ENCODE results near the gene SND1. TPM values are rescaled to one million over a fixed set of nuclear protein-coding genes. Genes with fewer than 3 reads are reported as not detected.

SND1 gene
- total RNA-seq, 1 experiment from 2014 or later = 274 TPM

GRCh38 chr7:127949769-127950222, 297.8 kb downstream of the SND1 start:
- no peak overlapping the region for H3K27ac Mint-ChIP-seq (ENCODE audit: unreplicated experiment)
- Histone ChIP-seq H3K27me3 (replicated peaks; ENCODE audit: control insufficient read depth, insufficient read depth, low read length) (no peaks in the 10 kb centered on the region), H3K4me1 (peaks cover 9% of the 10 kb centered on the region; the same call in 1 of the 2 replicates), H3K4me3 (ENCODE audit: low read depth, low read length) (no peak overlapping the region), H3K36me3 (ENCODE audit: control insufficient read depth, insufficient read depth, low read length) (peaks cover 2% of the 10 kb centered on the region; the same call in 1 of the 2 replicates), H3K9me3 (no peaks in the 10 kb centered on the region)
- peaks cover 12% of the 10 kb centered on the region for H3K4me1 Mint-ChIP-seq (ENCODE audit: low read depth, unreplicated experiment)
- H3K36me3 Mint-ChIP-seq (ENCODE audit: insufficient read depth, unreplicated experiment) = peaks cover 30% of the 10 kb centered on the region
- no peaks in the 10 kb centered on the region for H3K9me3 Mint-ChIP-seq (ENCODE audit: unreplicated experiment)
- BruUV-seq (replicated peaks) = no TSS peak
- H3K4me3 Mint-ChIP-seq (ENCODE audit: unreplicated experiment) = no peak overlapping the region
- TF ChIP-seq CTCF (IDR thresholded peaks at IDR 0.05; ENCODE audit: insufficient read depth in 1 of 2, low read depth in 1 of 2, low read length in 1 of 2, severe bottlenecking in 1 of 2, unreplicated experiment in 1 of 2) = no peak
- no peak for DNase-seq
- POLR2A ChIA-PET = no interaction called here
- intact Hi-C loops (cut with micrococcal nuclease; ENCODE audit: unreplicated experiment) = loop anchor here (10.0 kb wide), 1 partner anchor 245 kb away; no protein-coding TSS in a partner anchor
- H3K27me3 Mint-ChIP-seq (ENCODE audit: insufficient read depth, unreplicated experiment) = no peaks in the 10 kb centered on the region
- CTCF ChIA-PET = no interaction called here

DNA sequence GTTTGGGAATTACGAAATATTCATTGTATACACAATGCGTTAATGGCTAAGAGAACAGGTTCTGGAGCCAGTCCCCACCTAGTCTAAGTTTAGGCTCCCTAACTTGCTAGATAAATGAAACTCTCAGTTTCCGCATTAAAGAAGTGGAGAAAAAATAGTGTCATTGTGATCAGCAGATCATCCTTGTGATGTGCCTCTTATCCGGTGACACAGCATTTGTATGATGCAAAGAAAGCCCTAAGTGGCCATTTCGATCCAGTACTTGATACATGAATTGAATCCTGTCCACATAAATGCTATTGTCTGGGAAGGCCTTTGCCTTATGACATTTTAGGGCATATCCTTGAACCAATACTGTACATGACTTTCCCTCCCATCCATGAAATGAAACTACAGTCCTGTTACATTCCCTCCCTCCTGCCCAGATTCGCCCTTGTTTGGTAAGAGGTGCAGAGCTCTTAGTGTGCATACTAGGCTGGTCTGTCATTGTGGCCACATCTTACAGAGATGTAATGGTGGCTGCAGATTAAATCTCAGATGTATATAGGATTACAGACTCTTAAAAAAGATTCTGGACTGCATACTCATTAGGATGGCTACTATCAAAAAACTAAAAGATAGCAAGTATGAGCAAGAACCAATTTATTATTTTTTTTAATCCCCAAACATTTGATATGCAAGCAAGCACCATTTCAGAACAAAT, 298.4 kb downstream of the SND1 start:
- intact Hi-C loops (cut with micrococcal nuclease; ENCODE audit: unreplicated experiment) = no loop called here
- ChIA-PET CTCF (no interaction called here), POLR2A (no interaction called here)
- Mint-ChIP-seq H3K4me1 (ENCODE audit: low read depth, unreplicated experiment) (peaks cover 12% of the 10 kb centered on the region), H3K4me3 (ENCODE audit: unreplicated experiment) (no peak overlapping the region), H3K36me3 (ENCODE audit: insufficient read depth, unreplicated experiment) (peaks cover 26% of the 10 kb centered on the region), H3K9me3 (ENCODE audit: unreplicated experiment) (no peaks in the 10 kb centered on the region), H3K27ac (ENCODE audit: unreplicated experiment) (no peak overlapping the region), H3K27me3 (ENCODE audit: insufficient read depth, unreplicated experiment) (no peaks in the 10 kb centered on the region)
- TF ChIP-seq CTCF (IDR thresholded peaks at IDR 0.05; ENCODE audit: insufficient read depth in 1 of 2, low read depth in 1 of 2, low read length in 1 of 2, severe bottlenecking in 1 of 2, unreplicated experiment in 1 of 2) = no peak
- no TSS peak for BruUV-seq (replicated peaks)
- no peak for DNase-seq
- peaks cover 2% of the 10 kb centered on the region for H3K36me3 ChIP-seq (ENCODE audit: control insufficient read depth, insufficient read depth, low read length)
- peaks cover 9% of the 10 kb centered on the region; the same call in 1 of the 2 replicates for H3K4me1 ChIP-seq
- H3K27me3 ChIP-seq (replicated peaks; ENCODE audit: control insufficient read depth, insufficient read depth, low read length) = no peaks in the 10 kb centered on the region
- no peaks in the 10 kb centered on the region for H3K9me3 ChIP-seq
- no peak overlapping the region for H3K4me3 ChIP-seq (ENCODE audit: low read depth, low read length)

DNA sequence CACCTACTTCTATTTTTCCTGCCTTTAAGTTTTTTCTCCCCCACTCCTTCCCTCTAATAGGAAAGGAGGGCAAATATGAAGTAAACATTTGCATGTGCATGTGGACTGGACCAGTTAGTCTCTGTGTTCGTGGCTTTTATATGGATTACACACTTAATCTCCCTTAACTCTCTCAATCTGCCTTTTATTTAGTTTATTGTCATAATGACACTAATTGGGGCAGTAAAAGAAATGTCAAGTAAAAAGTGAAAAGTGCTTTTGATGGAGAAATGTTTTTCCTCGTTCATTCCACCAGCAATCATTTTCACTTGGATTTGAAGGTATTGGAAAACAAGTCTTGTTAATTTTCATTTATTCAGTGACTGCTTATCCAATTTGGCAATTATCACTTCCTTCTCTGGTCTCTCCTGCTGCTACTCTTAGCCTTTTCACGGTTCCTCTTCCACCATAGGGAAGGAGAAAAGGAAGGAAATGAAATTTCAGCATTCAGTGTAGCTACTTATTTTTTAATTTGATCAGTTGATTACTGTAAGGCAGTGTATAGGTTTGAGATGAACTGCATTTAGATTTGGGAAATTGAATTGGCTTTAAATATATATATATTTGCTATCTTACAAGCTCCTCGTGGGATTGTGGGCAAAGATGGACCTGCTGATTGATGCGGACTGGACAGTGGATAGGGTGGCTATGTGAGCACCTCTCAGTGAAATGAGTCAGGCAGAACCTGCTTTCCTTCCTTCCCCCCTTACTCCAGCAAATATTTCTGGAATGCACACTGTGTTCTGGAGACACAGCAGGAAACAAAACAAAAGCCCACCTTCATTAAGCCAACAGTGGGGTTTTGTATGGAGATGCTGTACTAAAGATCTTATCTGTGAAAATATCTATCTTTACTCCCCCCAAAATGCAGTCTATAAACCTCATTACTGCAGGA, 301.7 kb downstream of the SND1 start:
- no peak for TF ChIP-seq CTCF (IDR thresholded peaks at IDR 0.05; ENCODE audit: insufficient read depth in 1 of 2, low read depth in 1 of 2, low read length in 1 of 2, severe bottlenecking in 1 of 2, unreplicated experiment in 1 of 2)
- peaks cover 26% of the 10 kb centered on the region for H3K36me3 Mint-ChIP-seq (ENCODE audit: insufficient read depth, unreplicated experiment)
- H3K4me1 ChIP-seq = 0 out of 2 replicates have a peak, but pooled peaks cover 5% of the 10 kb centered on the region
- no peaks in the 10 kb centered on the region for H3K27me3 ChIP-seq (replicated peaks; ENCODE audit: control insufficient read depth, insufficient read depth, low read length)
- ChIA-PET CTCF (no interaction called here), POLR2A (no interaction called here)
- no peaks in the 10 kb centered on the region for H3K9me3 Mint-ChIP-seq (ENCODE audit: unreplicated experiment)
- H3K4me1 Mint-ChIP-seq (ENCODE audit: low read depth, unreplicated experiment) = peaks cover 12% of the 10 kb centered on the region
- intact Hi-C loops (cut with micrococcal nuclease; ENCODE audit: unreplicated experiment) = no loop called here
- no peaks in the 10 kb centered on the region for H3K27me3 Mint-ChIP-seq (ENCODE audit: insufficient read depth, unreplicated experiment)
- peaks cover 2% of the 10 kb centered on the region for H3K36me3 ChIP-seq (ENCODE audit: control insufficient read depth, insufficient read depth, low read length)
- no peak overlapping the region for H3K27ac Mint-ChIP-seq (ENCODE audit: unreplicated experiment)
- no peaks in the 10 kb centered on the region for H3K9me3 ChIP-seq
- H3K4me3 ChIP-seq (ENCODE audit: low read depth, low read length) = no peak overlapping the region
- no peak overlapping the region for H3K4me3 Mint-ChIP-seq (ENCODE audit: unreplicated experiment)
- BruUV-seq (replicated peaks) = no TSS peak
- no peak for DNase-seq
